HUES48 (cell line): ENCODE results near the gene PAQR5.

Experiments
- H3K27ac ChIP-seq: one replicate; pipeline ENCODE4 v1.7.0; 2013; ENCODE audit warnings: low read depth, low read length, inconsistent platforms
- H3K27me3 ChIP-seq: 2 replicates; pipeline ENCODE4 v1.6.1; 2013; ENCODE audit warnings: mild to moderate bottlenecking, low read length; ENCODE audit not compliant: control insufficient read depth, insufficient read depth
- H3K36me3 ChIP-seq: 2 replicates; pipeline ENCODE4 v1.6.1; 2013; ENCODE audit warnings: low read length; ENCODE audit not compliant: control insufficient read depth, insufficient read depth
- H3K4me1 ChIP-seq: 2 replicates; pipeline ENCODE4 v1.6.1; 2013; ENCODE audit warnings: mild to moderate bottlenecking, low read length; ENCODE audit not compliant: control insufficient read depth, insufficient read depth
- H3K4me3 ChIP-seq: 2 replicates; pipeline ENCODE4 v1.5.1; 2013; ENCODE audit warnings: mild to moderate bottlenecking, low read depth, low read length
- H3K9ac ChIP-seq: 2 replicates; pipeline ENCODE4 v1.6.1; 2013; ENCODE audit warnings: mild to moderate bottlenecking, low read depth, low read length, moderate library complexity
- H3K9me3 ChIP-seq: 2 replicates; pipeline ENCODE4 v1.6.1; 2013; ENCODE audit warnings: low read length; ENCODE audit not compliant: control insufficient read depth, insufficient read depth

Gene PAQR5

GRCh38 chr15:69304182-69304545 lies 5.5 kb downstream of the PAQR5 start:
- Histone ChIP-seq H3K9ac (no peak overlapping the region), H3K4me3 (no peak overlapping the region), H3K4me1 (peaks cover 12% of the 10 kb centered on the region; the same call in 1 of the 2 replicates), H3K27ac (no peak overlapping the region), H3K27me3 (peaks cover 13% of the 10 kb centered on the region), H3K36me3 (no peaks in the 10 kb centered on the region), H3K9me3 (no peaks in the 10 kb centered on the region)

GRCh38 chr15:69305204-69305931 lies 6.7 kb downstream of the PAQR5 start:
- Histone ChIP-seq H3K27me3 (peaks cover 1% of the 10 kb centered on the region), H3K9me3 (no peaks in the 10 kb centered on the region), H3K4me1 (peaks cover 4% of the 10 kb centered on the region; the same call in 1 of the 2 replicates), H3K27ac (no peak overlapping the region), H3K36me3 (no peaks in the 10 kb centered on the region), H3K4me3 (no peak overlapping the region), H3K9ac (no peak overlapping the region)

GRCh38 chr15:69305933-69306568 lies 7.3 kb downstream of the PAQR5 start:
- Histone ChIP-seq H3K4me3 (no peak overlapping the region), H3K9ac (no peak overlapping the region), H3K27me3 (no peaks in the 10 kb centered on the region), H3K27ac (no peak overlapping the region), H3K9me3 (no peaks in the 10 kb centered on the region), H3K36me3 (no peaks in the 10 kb centered on the region), H3K4me1 (peaks cover 4% of the 10 kb centered on the region; the same call in 1 of the 2 replicates)

- no peak overlapping the region for H3K27ac ChIP-seq
- no peak overlapping the region for H3K9ac ChIP-seq
- H3K36me3 ChIP-seq: no peaks in the 10 kb centered on the region
- H3K4me1 ChIP-seq: peaks cover 4% of the 10 kb centered on the region; the same call in 1 of the 2 replicates
- H3K27me3 ChIP-seq: no peaks in the 10 kb centered on the region
- no peak overlapping the region for H3K4me3 ChIP-seq
- H3K9me3 ChIP-seq: no peaks in the 10 kb centered on the region
Measured at GRCh38 chr15:69307939-69308338, 9.2 kb downstream of the PAQR5 start.

GRCh38 chr15:69308949-69309348 lies 10.2 kb downstream of the PAQR5 start:
- Histone ChIP-seq H3K27me3 (no peaks in the 10 kb centered on the region), H3K4me1 (peaks cover 4% of the 10 kb centered on the region; the same call in 1 of the 2 replicates), H3K4me3 (no peak overlapping the region), H3K9ac (no peak overlapping the region), H3K9me3 (no peaks in the 10 kb centered on the region), H3K36me3 (no peaks in the 10 kb centered on the region), H3K27ac (no peak overlapping the region)

GRCh38 chr15:69311319-69311721 lies 12.6 kb downstream of the PAQR5 start:
- H3K4me3 ChIP-seq: no peak overlapping the region
- H3K9ac ChIP-seq: no peak overlapping the region
- no peak overlapping the region for H3K27ac ChIP-seq
- H3K9me3 ChIP-seq: no peaks in the 10 kb centered on the region
- no peaks in the 10 kb centered on the region for H3K36me3 ChIP-seq
- no peaks in the 10 kb centered on the region for H3K27me3 ChIP-seq
- no peaks in the 10 kb centered on the region for H3K4me1 ChIP-seq

- Histone ChIP-seq H3K36me3 (no peaks in the 10 kb centered on the region), H3K9me3 (no peaks in the 10 kb centered on the region), H3K4me3 (no peak overlapping the region), H3K27ac (no peak overlapping the region), H3K4me1 (peaks cover 9% of the 10 kb centered on the region), H3K9ac (no peak overlapping the region), H3K27me3 (no peaks in the 10 kb centered on the region)
Measured at GRCh38 chr15:69313432-69314000, 14.8 kb downstream of the PAQR5 start.

- no peaks in the 10 kb centered on the region for H3K9me3 ChIP-seq
- no peak overlapping the region for H3K27ac ChIP-seq
- H3K4me1 ChIP-seq: peaks cover 9% of the 10 kb centered on the region
- no peaks in the 10 kb centered on the region for H3K36me3 ChIP-seq
- H3K9ac ChIP-seq: no peak overlapping the region
- H3K4me3 ChIP-seq: no peak overlapping the region
- no peaks in the 10 kb centered on the region for H3K27me3 ChIP-seq
Measured at GRCh38 chr15:69314131-69314530, 15.4 kb downstream of the PAQR5 start.

- no peaks in the 10 kb centered on the region for H3K9me3 ChIP-seq
- no peak overlapping the region for H3K4me3 ChIP-seq
Measured at GRCh38 chr15:69314736-69315135, 16.0 kb downstream of the PAQR5 start.

GRCh38 chr15:69315402-69316110 lies 16.8 kb downstream of the PAQR5 start:
- Histone ChIP-seq H3K4me3 (no peak overlapping the region), H3K4me1 (peaks cover 9% of the 10 kb centered on the region), H3K27me3 (no peaks in the 10 kb centered on the region), H3K9me3 (no peaks in the 10 kb centered on the region), H3K36me3 (no peaks in the 10 kb centered on the region), H3K27ac (no peak overlapping the region), H3K9ac (no peak overlapping the region)

More at GRCh38 chr15:69314736-69315135, 16.0 kb downstream of the PAQR5 start:
- Histone ChIP-seq H3K4me1 (peaks cover 9% of the 10 kb centered on the region), H3K27me3 (no peaks in the 10 kb centered on the region), H3K36me3 (no peaks in the 10 kb centered on the region), H3K9ac (no peak overlapping the region), H3K27ac (no peak overlapping the region)

- Histone ChIP-seq H3K27ac (no peak overlapping the region), H3K4me3 (no peak overlapping the region), H3K27me3 (no peaks in the 10 kb centered on the region), H3K9me3 (no peaks in the 10 kb centered on the region), H3K9ac (no peak overlapping the region), H3K36me3 (no peaks in the 10 kb centered on the region), H3K4me1 (peaks cover 9% of the 10 kb centered on the region)
Measured at GRCh38 chr15:69316291-69316690, 17.6 kb downstream of the PAQR5 start.
